8988T (cell line): Measurements from ENCODE around the gene VWA8.
"Not testable (repeated sequence)": the region's sequence is repeated elsewhere in the genome, so short reads cannot be mapped to it uniquely, and the experiment has no call there.

Source experiments
- DNase-seq: peaks from one replicate; pipeline ENCODE4 v3.0.0; 2011

The VWA8 gene

DNA sequence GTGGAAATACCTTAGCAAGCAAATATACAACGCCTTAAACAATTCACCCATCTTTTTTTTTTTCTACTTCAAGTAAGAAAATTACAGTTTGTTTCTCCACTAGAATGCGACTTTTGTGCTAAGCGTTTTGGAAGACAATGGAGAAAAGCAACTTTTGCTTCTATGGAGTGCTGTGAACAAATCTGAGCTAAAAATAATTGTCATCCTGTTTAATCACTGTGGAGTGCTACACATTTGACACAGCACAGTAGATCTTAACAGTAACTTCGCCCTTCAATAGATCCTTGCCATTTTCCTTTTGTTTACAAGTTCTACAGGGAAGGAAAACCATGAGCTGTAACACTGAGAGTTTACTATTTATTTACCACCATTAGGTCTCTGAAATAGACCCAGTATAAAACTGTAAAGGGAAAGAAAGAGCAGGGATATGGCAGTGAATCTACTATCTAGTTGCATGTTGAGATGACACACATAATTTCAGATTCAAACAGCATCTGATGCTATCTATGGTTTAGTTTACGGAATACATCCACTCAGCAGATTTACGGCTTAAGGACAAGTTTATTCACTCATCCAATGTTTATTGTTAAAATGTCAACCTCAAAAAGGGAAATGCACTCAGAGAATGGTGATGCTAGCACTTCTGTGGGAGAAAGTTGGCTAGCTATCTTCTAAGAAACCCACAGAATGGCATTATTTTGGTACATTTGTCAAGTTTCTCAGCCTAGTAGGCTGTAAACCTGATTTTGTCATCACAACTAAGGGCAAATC, 175.3 kb downstream of the VWA8 start:
- DNase-seq = no peak

DNA sequence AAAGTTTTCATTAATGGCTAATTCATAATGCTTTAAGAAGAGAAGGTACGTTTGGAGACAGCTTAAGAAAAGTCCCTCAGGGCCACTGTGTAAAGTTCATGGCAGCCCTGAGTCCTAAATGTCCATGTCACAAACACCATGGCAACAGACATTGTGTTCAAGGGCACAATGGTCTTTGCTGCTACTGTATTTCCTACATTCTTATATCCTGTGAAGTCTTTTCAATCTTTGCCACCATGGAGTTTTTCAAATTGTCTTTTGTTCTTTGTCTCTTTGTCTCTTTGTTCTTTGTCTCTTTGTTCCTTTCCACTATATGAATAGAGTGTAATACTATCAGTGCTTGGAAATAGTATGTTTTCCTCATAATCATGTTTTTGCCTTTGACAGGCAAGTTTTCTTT, 178.8 kb downstream of the VWA8 start:
- no peak for DNase-seq

DNA sequence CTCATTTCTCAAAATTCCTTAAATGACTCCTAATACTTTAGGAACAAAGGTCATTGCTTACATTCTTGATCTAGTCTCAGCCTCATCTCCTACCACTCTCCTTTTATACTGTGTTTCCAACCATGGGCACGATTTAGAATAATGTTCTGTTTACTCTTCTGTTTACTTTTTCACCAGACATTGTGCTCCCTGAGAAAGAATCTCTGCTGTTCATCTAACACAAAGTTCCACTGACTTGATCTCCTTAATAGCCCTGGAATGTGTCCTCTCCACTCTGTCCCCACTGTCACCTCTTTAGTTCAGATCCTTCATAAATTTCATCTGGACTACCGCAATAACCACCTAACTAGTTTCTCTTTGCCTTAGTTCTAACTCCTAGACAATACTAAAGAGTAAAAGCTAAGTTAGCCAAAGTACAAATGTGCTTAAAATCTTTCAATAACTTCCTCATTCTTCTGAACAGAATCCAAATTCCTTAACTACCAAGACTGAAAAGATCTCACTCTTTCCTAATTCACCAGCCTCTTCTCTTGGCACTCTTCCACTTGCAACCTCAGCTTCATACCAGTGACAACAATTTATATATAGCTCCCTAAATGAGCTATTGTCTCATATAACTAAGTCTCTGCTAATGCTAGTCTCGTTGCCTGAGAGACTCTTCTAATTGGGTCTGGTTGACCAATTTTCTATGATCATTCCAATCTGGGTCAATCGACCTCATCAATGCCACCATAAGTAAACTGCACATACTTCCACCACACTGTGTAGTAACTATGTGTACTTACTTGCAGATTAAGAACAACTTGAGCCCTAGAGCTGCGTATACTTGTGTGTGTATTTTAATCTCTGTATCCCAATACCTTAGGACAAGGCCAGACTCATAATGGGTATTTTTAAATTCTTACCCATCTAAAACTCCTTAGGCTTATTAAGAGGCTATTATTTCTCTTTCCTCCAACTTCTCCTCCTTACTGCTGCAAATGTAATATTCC, 179.9 kb downstream of the VWA8 start:
- no peak for DNase-seq

DNA sequence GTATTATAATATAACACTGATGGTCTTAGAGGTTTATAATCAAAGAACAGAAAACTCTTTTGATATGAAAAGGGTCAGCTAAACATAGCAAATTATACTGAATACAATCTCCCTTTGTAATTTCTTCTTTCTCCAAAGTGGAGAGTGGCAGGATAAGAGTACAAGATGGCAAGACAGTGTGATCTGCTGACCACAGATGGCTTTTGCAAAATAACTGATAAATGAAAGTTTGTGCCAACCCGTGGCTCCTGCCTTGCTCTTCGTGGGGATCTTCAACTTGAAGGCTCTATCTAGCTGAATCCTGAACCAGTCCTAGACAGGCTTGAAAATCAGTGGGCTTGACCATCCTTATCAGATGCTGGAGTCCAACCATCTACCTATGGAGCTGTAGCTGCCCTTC, 185.7 kb downstream of the VWA8 start:
- DNase-seq = no peak

DNA sequence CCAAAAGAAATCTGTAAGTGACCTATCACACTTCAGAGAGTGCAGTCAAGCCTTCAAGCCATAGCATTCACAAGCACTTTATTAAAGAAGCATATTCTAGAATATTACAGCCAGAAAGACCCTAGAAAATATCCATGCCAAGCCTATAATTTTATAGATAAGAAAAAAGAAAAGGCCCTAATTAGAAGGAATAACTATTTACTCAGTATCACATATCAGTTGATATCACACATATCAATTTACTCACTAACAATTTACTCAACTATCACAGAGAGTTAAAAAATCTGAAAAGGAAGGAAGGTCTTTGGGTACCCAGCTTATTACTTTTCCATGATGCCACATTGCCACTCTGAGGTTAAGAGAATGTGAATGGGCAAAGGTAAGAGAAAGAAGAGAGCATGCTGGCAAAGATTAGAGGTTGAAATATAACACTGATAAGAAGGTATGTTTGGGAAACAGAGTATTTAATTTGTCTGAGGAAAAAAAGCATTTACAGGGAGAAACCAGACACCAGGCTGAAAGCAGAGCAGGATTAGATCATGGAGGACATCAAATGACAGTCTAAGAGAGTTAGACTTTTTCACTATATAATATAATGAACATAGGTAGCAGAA, 186.2 kb downstream of the VWA8 start:
- no peak for DNase-seq

DNA sequence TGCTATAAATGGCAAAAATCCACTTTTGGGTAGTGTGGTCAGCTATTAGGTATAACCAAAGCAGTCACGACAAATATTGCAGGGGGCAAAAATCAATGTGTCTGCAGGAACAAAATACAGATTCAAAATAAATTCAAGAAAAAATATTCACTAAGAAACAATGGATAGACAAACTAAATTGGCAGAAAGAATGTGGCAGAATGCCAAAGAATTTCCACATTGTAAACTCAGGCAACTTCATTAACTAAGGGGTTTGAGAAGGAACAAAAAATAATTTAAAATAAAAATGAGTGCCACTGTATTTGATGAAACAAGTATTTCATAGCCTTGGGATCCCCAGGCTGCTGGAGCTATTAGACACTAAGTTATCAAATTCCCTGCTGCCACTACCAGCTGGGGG, 193.1 kb downstream of the VWA8 start:
- no peak for DNase-seq

DNA sequence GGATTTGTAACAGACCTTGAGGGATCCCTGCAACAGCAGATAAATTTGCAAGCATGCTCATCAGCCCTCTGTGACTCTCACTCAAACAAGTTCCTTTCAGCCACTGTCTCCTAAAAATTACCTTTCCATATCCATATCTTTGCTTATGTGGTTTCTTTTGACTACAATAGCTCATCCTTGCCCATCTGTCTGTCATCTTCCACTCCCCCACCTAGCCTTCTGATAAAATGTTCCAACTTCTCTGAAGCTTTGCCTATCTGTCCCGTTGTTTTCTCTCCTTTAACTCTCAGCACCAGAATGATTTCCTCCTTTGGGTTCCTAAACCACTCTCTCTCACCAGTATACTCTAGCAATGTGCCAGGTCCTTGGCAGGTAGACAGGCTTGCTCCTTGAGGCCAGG, 194.5 kb downstream of the VWA8 start:
- no peak for DNase-seq

DNA sequence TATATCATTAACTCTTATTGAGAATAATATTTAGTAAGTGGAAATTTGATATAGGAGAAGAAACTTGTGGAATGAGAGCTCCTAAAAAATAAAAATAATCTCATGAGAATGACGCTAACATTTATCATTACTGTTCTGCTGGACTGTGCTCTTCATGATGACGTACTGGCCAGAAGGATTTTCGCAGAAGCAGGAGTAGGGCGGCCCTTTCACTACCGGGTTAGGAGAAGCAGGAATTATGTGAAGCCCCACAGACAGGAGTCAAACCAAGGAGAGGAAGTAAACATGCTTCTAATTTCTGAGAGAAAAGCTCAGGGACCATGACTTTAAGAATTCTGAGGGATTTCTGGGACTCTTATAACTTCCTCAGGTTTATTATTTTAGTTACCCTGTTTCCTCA, 195.1 kb downstream of the VWA8 start:
- DNase-seq = no peak

DNA sequence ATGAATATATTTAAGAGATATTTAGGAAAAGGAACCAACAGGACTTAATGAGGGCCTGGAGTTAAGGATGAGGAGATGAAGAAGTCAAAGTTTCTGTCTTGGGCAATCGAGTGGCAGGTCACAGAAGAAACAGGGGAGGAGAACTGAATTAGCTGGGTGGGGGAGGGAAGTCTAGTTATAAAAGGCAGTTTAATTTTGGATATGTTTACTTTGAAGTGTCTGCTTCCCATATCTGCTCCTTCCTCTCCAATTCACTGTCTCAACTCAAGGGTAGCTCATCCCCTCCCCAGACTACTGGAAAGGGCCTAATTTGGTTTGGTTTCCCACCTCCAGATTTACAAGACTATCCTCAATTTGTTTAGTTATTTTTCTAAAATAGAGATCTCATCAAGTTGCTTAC, 195.9 kb downstream of the VWA8 start:
- DNase-seq = no peak

DNA sequence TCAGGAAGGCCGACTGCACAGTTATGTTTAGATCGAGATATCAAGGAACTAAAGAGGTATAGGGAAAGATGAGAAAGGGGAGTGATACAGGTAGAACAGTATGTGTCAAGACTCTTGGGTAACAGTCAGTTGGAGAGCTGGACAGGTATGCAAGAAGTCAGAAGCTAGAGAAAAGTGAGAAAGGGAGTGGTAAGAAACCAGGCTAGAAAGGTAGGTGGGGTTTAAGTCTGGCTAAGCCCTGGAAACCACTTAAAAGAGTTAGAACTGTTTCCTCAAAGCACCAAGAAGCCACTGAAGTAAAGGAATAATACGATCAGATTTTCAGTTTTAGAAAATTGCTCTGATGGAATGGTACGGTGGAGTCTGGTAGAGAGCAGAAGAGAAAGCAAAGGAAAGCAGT, 196.4 kb downstream of the VWA8 start:
- no peak for DNase-seq

DNA sequence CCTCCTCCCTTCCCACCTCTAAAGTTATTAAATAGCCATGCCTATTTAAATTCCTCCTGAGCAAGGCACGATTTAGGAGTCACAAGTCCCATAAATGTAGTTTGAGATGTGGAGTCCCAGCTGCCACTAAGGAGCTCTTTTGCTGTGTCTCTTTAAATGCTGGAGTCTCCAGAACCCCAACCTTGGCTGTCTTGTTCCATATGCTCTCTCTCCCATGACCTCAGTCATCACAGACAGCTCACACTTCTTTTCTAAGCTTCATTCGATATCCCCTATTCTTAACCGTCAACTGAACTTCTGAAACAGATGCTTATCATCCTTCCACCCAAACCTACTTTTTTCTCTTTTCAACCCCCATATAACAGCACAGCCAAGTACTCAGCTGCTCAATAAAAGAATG, 197.1 kb downstream of the VWA8 start:
- DNase-seq = no peak

DNA sequence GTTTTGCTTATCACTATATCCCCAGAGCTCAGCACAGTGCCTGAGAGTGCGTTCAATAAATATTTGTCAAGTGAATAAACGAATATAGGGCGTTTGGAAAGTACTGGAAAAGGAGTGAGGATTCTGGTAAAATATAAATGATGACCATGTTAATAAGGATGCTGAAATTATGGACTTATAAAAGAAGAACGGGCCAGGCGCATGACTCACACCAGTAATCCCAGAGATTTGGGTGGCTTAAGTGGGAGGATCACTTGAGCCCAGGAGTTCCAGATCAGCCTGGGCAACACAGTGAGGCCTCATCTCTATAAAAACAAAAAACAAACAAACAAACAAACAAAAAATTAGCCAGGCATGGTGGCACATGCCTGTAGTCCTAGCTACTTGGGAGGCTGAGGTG, 198.1 kb downstream of the VWA8 start:
- DNase-seq = no peak

DNA sequence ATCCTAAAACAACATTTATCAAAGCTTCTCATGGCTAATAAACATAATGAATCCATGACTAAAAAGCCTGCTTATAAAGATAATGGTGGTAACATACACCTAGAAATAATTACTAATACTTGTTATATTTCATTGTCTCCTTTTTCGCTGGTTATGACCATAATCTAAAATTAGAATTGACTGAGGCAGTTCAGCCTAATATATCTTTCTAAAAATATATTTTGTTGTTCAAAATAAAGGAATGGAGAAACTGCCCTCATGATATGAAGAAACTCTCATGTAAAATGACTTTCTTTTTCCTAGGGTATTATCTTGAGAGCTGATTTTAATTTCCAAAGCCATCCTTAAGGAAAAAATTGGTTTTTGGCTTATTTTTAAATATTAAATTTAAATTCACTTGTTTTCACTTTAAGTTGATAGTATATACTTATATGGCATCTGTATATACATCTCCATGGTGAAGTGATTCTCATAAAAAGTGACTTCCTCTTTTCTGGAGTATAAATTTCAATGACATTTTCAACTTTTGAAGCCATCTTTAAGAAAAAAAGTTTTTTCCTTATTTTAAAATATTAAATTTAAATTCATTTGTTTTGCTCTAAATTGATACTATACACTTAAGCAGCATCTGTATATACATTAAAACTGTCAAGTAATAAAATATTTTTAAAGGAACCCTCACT, 204.6 kb downstream of the VWA8 start:
- DNase-seq = no peak

DNA sequence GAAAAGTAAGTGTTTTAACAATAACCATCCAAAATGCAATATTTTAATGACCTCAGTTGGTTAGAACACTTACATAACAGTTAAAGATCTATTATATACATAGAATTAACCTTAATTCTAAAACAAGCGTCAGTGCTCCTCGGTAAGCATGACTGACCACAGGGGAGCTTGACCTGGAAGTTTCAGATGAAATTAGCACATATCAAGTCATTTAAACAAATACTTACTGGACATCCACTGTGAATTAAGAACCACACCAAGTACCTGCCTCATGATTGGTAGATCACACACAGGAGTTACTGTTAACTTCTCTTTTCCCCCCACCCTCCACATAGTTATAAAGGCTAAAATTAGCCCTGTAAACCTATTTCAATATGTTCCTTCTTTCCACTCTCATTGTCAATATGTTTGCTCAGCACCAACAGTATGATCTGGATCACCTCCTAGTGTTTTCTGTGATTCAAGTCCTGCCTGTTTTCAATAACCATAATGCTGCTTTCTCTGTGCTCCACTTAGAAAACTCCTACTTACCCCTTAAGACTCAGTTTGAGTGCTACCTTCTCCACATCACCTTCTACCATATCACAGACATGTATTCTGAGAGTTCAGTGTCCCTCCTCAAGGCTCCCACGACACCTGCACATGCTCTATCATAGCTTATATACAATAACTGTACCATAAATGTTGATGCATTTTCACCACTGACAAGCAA, 209.0 kb downstream of the VWA8 start:
- DNase-seq = no peak

DNA sequence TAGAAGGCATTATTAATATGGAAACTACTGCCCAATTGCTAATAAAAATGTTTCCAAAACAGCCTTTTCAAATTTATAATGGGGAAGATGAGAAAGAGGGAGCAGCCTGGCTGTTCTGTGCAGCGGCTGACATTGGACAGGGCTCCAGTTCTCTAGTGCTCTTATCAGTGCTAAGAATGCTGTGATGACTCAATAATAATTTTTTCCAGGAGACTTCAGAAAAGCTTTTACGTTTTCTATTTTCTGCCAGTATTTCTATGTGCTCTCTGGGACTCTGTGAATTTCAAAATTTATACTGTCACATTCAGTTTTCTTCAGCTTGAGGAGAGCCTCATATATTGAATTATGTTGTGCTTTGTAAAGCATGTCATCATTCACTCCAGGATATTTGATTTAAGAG, 209.6 kb downstream of the VWA8 start:
- DNase-seq = no peak

DNA sequence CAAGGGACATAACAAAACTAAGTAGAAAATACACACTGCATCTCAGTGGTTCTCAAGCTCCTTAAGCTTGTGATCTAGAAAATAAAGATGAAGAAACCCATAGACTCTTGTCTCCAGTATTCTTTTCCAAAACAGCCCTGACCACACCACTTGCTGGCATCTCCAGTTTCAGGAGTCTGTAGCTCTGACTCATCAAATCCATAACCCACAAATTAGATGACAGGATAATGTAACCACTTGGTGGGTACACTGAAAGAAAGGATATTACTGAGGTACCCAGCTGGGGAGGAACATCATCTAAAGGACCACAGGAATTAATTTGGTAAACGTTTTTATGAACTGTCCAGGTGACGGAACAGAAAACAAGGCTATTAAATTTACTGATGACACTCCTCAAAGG, 214.7 kb downstream of the VWA8 start:
- no peak for DNase-seq

DNA sequence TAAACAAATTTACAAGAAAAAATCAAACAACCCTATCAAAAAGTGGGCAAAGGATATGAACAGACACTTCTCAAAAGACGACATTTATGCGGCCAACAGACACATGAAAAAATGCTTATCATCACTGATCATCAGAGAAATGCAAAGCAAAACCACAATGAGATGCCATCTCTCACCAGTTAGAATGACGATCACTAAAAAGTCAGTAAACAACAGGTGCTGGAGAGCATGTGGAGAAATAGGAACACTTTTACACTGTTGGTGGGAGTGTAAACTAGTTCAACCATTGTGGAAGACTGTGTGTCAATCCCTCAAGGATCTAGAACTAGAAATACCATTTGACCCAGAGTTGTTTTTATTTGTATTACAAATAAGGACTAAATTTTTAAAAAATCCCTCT, 215.4 kb downstream of the VWA8 start:
- not testable (repeated sequence) for DNase-seq

DNA sequence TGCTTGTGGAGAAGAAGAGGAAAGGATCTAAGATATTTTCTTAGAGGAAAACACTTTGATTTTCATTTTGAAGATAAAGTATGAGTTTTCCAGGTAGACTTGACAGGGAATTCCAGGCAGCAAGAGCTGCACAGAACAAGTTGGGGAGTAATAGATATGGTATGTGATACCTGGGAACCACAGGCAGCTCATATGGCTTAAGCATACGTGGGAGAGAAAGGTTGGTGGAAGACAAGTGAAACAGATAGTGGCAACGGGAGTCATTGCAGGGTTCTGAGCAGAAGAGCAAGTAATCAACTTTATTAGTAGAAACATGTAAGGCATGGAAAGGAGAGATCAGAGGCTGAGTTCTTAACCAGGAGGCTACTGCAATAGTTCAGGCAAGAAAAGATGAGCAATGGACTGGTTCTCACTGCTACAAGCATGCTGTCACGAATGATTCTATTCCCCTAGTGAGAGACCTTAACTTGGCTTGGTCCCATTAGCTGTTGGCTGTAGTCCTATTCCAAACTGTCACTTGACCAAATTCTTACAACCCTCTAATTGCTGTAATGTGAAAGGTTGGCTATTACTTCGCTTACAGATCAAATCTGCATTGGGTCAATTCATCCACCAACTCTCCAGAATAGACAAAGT, 217.9 kb downstream of the VWA8 start:
- no peak for DNase-seq

DNA sequence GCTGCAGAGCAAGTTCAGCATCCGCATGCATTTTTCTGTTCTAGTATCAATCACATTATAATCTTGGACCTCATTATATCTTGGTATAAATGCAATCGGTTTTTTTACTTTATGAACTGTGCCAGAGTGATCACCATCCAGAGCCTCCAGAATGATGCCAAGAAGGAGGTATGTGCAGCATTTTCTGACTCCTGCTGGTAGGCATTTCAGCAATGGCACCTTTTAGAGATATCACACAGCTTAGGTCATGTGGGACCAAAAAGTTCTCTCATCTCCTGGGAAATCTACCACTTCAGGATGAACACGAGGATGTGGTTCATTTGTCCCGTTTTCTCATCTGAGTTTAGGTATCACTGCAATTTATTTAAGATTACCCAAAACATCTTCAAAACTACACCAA, 220.4 kb downstream of the VWA8 start:
- DNase-seq = no peak

DNA sequence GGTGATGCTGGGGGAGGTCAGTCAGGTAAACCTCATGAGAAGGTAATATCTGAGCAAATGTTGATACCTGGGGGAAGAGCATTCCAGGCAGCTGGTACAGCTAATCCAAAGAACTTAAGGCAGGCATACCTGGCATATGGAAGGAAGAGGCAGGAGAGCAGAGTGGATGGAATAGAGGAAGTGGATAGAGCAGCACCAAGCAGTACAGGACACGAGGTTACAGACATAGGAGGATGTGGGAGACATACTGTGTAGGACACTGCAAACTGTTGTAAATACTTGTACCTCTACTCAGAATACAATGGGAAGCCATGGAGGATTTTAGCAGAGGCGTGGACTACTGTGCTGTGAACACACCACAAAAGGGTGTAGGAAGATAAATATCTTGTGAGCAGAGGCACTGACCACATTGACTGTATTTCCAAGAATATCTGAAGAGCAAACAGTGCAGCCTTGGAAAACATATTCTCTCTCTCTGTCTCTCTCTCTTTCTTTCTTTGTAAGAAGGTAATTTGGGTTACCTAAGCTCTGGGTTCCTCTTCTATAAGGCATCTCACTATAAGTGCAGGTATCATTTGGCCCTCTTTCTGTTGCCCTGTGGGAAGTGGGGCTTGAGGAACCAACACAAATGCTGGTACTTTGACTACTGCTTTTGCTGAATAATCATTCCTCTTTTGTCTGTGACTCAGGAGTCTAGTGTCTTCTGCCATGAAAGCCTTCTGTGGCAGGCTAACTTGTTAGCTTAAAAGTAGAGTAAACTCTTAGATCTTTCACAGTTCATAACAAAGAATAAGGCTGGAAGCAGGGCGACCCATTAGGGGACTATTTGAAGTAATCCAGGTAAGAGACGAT, 238.0 kb downstream of the VWA8 start:
- DNase-seq = no peak
